A673 (cell line): ENCODE data around the gene IFNA1.

Experiments used
- EZH2 ChIP-seq: fragments of 200-600 bp; sonication (generic); IDR thresholded peaks from 2 replicates; pipeline ENCODE4 v1.6.1; 2017; ENCODE audit warnings: borderline replicate concordance, low read depth, mild to moderate bottlenecking, mixed read lengths, antibody characterized with exemption, low read length; ENCODE audit not compliant: poor library complexity, severe bottlenecking
- TF ChIP-seq, protein P1 (sequence below): fragments of 300-800, 200-600 bp; sonication (generic); conservative IDR thresholded peaks from 2 replicates; pipeline ENCODE4 v1.5.1; 2017; ENCODE audit warnings: low read depth, mild to moderate bottlenecking, antibody characterized with exemption, low read length, moderate library complexity, mixed read lengths

DNA sequence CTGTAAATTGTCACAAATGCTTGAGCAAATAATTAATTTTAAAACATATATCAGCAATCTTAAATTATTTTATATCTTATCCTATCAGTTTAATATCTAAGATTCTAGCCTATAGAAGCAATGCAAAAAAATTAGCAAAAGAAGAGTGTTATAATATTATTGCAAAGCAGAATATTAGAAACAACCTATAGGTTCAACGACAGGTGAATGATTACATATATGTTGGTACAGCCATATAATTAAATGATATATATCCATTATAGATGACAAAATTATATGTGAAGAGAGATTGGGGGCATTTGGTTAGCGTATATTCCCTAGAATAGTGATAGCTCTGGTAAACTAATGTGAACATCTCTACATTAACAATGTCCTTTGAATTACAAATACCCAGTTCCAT, 42.0 kb downstream of the IFNA1 start, which contains the start of gene IFNE:
- TF ChIP-seq, protein P1, sequence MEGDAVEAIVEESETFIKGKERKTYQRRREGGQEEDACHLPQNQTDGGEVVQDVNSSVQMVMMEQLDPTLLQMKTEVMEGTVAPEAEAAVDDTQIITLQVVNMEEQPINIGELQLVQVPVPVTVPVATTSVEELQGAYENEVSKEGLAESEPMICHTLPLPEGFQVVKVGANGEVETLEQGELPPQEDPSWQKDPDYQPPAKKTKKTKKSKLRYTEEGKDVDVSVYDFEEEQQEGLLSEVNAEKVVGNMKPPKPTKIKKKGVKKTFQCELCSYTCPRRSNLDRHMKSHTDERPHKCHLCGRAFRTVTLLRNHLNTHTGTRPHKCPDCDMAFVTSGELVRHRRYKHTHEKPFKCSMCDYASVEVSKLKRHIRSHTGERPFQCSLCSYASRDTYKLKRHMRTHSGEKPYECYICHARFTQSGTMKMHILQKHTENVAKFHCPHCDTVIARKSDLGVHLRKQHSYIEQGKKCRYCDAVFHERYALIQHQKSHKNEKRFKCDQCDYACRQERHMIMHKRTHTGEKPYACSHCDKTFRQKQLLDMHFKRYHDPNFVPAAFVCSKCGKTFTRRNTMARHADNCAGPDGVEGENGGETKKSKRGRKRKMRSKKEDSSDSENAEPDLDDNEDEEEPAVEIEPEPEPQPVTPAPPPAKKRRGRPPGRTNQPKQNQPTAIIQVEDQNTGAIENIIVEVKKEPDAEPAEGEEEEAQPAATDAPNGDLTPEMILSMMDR: no peak
- TF ChIP-seq EZH2: no peak
